GDM1 (cell line): Measurements from ENCODE around the gene PDE4D.

Source experiments
- DNase-seq: peaks from one replicate; lab custom pipeline; 2025; lab: John Stamatoyannopoulos, UW

Gene PDE4D

GRCh38 chr5:59040024-59040803 is 853.3 kb downstream of the PDE4D start:
- DNase-seq = no peak

DNA sequence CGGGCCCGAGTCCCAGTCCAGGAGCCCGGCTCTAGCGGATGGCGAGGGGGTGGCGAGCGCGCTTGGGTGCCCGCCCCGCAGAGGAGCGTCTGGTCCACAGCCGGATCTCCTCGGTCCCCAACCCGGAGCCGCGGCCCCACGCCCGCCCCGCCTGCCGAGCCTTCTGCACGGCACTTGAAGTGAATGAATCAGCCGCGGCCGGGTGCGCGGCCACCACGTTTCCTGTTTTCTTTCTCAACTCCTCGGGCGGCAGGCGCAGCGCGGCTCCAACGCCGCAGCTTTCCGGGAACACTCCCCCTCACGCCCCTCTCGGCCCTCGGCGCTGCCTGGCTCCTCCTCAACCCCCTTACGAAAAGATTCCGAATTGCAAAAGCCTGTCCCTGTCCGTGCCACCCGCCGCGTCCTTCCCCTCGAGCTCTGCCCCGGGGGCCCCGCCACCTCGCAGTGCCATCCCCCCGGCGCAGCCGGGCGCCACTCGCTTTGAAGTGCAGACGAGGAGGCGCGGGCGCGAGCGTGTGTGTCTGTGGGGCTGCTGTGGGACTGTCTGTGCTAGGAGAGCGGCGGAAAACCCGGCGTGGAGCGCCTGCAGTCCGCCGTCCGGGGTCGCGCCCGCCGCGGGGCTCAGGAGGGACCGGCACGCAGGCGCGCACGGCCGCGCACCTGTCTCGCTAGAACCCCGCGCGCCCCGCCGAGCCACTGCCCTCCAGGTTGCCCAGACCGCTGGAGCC is 854.1 kb downstream of the PDE4D start:
- peak; percentile 87 for DNase-seq

GRCh38 chr5:59038798-59039295 is 854.7 kb downstream of the PDE4D start:
- no peak for DNase-seq

GRCh38 chr5:59037941-59038797 is 855.4 kb downstream of the PDE4D start:
- no peak for DNase-seq

GRCh38 chr5:59037453-59037852 is 856.1 kb downstream of the PDE4D start:
- DNase-seq = no peak

DNA sequence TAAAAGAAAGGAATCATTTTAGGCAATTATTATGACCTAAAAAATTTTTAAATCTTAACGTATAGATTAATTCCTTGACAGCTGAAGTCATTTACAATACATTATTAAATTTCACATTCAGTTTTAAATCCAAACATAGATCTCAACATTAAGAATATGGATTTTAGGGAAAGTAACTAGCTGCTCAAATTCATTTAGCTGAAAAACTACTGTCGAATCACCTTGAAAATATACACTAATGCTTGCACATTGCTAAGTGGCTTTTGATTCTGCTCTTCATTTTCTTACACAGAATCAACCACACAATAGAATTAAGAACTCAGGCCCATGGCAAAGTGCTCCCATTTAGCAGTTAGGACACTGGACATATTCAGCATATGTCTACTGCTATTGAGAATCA is 856.5 kb downstream of the PDE4D start:
- no peak for DNase-seq

GRCh38 chr5:59036274-59036961 is 857.1 kb downstream of the PDE4D start:
- DNase-seq = no peak

DNA sequence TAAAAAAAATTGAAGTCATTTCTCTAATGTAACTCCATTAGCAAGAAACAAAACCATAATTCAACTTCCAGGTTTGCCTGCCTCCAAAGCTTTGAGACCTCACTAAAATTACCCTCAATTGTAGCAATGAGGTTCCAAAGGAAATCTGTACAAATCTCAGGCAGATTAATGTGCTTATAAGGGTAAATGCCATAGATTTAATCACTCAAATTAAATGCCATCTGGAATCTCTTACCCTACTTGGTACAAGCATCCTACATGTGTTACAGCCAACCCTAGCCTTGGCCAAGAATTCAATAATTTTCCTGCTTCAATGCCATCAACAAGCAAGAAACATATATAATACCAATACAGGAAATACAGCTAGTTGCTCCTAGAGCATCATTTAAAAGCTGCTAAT is 857.8 kb downstream of the PDE4D start:
- DNase-seq = no peak

DNA sequence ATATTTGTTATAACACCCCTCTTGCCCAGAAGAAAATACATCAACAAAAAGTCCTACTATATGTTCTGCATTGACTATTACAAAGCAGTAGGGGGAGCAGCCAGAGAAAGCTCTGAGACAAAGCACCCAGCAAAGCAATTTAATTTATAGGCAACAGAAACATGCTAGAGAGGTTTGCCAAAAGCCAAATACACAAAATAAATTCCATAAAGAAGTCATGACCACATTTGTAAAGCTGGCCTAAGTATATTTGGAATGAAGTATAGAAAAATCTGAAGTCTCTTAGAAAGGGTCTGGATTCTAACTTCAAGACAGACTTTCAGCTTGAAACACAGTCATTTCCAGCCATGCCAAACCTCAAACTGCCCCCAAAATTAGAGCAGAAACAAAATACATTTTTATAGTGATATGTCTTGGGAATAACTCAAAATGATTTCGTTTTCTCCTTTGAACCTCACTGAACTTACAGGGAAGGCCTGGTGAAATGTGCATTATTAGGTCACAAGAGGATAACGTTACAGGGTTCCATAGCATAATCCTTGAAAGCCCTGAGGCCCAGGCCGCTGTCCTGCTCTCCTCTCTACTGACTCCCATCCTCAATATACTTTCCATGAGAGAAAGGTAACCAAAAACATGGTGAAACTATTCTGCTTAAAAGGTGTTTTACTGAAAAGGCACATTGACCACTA is 858.9 kb downstream of the PDE4D start:
- DNase-seq = peak; percentile 4

GRCh38 chr5:59027145-59027907 is 866.2 kb downstream of the PDE4D start:
- no peak for DNase-seq

DNA sequence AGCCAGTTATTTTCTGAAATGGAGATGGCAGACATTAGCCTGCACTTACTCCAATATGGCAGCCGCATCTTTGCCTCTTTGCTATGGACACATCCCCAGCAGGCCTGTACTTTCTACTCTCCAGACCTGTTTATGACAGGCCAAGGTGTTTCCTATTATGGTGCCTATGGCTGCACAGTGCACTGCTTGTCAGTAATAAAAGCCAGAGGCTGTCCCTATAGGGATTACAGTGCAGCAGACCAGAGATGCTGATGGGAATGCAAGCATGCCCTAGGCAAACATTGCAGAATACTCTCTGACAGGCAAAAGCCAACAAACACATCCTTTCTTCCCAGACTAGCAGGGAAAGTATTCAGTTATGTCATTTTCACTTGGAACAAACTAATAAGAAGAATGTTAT is 867.8 kb downstream of the PDE4D start:
- no peak for DNase-seq

- no peak for DNase-seq
Measured at GRCh38 chr5:59021837-59022514, 871.5 kb downstream of the PDE4D start.

GRCh38 chr5:59021286-59021673 is 872.2 kb downstream of the PDE4D start:
- no peak for DNase-seq

DNA sequence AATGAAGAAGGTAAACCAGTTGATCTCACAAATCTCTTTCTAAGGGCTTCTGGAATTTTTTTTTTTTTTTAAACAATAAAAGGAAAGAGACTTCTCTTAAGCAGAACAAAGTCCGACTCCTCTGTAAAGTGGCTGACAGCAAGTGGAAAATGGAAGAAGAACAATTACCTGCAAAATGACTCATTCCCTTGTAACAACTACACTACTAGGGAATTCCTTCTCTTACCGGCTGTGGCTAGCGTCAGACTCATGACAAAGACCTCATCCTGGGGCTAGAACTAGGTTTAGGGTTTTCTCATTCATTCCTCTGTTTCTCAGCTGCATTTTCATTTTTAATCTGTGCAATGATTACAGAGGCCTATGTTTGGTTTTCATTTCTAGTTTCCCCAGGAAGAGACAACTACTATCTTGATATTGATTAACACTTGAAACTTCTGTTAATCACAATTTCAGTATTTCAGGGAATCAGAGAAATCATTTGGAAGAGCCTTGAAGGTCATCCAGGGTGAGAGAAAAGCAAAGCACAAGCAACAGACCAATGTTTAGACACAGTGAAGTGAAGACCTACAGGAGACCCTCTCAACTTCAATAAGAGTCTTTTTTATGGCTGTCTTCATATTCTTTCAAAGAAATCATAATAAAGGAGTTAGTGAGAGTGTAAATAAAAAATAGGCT is 872.8 kb downstream of the PDE4D start:
- no peak for DNase-seq

DNA sequence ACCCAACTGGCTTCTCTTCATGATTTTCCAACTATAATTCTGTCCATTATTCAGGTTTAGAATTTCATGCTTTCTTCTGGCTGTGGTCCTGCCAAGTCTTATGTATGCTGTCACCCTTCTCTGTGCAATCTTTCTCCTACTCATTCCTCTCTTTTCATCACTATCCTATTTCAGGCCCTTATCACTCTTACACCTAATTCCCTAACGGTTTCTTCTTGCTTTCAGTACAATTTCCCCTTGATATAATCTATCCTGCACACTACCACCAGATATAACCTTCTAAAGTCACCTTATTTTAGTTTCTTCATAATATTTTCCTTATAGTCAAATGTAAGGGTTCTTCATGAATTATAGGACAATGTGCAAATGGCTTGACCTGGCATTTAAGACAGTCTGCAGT is 874.4 kb downstream of the PDE4D start:
- DNase-seq = no peak

DNA sequence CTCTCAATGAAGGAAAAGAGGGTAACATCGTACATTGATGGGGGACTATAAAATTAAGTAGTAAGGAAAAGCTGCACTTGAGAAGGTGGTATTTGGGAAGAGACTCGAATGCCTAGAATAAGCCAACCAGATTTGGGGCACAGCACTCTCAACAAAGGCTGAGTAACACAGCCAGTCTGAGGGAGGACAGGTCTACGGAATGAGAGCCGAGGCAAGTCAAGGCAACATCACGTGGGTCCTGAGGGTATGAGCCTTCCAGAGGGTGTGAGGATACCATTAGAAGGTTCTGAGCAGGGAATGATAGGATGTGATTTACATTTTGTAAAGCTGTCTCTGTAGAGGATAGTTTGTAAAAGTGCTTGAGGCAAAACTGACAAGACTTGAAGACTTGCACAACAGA is 876.6 kb downstream of the PDE4D start:
- DNase-seq = no peak

- no peak for DNase-seq
Measured at GRCh38 chr5:59008816-59009473, 884.6 kb downstream of the PDE4D start.

- no peak for DNase-seq
Measured at GRCh38 chr5:59007460-59008063, 886.0 kb downstream of the PDE4D start.
